ENCODE results near the gene FBXW11.
"Not testable (repeated sequence)": the region's sequence is repeated elsewhere in the genome, so short reads cannot be mapped to it uniquely, and the experiment has no call there.

Gene FBXW11

GRCh38 chr5:171913987-171914273 is 92.5 kb downstream of the FBXW11 start:
- DNase-seq (ENCODE audit: low read depth, low spot score), result no peak

- no peak for DNase-seq (ENCODE audit: low read depth, low spot score)
Observed at GRCh38 chr5:171911152-171911551, 95.3 kb downstream of the FBXW11 start.

GRCh38 chr5:171908638-171909037 is 97.8 kb downstream of the FBXW11 start:
- no peak for DNase-seq (ENCODE audit: low read depth, low spot score)

GRCh38 chr5:171907725-171908343 is 98.6 kb downstream of the FBXW11 start:
- peak; percentile 37 for DNase-seq (ENCODE audit: low read depth, low spot score)

GRCh38 chr5:171906703-171907590 is 99.5 kb downstream of the FBXW11 start:
- no peak for DNase-seq (ENCODE audit: low read depth, low spot score)

- no peak for DNase-seq (ENCODE audit: low read depth, low spot score)
Observed at GRCh38 chr5:171906066-171906570, 100.3 kb downstream of the FBXW11 start.

- no peak for DNase-seq (ENCODE audit: low read depth, low spot score)
Observed at GRCh38 chr5:171904886-171905285, 101.6 kb downstream of the FBXW11 start.

GRCh38 chr5:171901764-171902163 is 104.7 kb downstream of the FBXW11 start:
- no peak for DNase-seq (ENCODE audit: low read depth, low spot score)

- no peak for DNase-seq (ENCODE audit: low read depth, low spot score)
Observed at GRCh38 chr5:171899792-171900191, 106.6 kb downstream of the FBXW11 start.

- no peak for DNase-seq (ENCODE audit: low read depth, low spot score)
Observed at GRCh38 chr5:171898879-171899278, 107.6 kb downstream of the FBXW11 start.

- DNase-seq (ENCODE audit: low read depth, low spot score), result no peak
Observed at GRCh38 chr5:171898386-171898785, 108.1 kb downstream of the FBXW11 start.

- DNase-seq (ENCODE audit: low read depth, low spot score), result no peak
Observed at GRCh38 chr5:171897231-171897630, 109.2 kb downstream of the FBXW11 start.

GRCh38 chr5:171895081-171895480 is 111.4 kb downstream of the FBXW11 start:
- DNase-seq (ENCODE audit: low read depth, low spot score), result no peak

GRCh38 chr5:171893290-171893886 is 113.0 kb downstream of the FBXW11 start:
- DNase-seq (ENCODE audit: low read depth, low spot score), result no peak

GRCh38 chr5:171891595-171891994 is 114.8 kb downstream of the FBXW11 start:
- no peak for DNase-seq (ENCODE audit: low read depth, low spot score)

- DNase-seq (ENCODE audit: low read depth, low spot score), result no peak
Observed at GRCh38 chr5:171891150-171891549, 115.3 kb downstream of the FBXW11 start.

- DNase-seq (ENCODE audit: low read depth, low spot score), result no peak
Observed at GRCh38 chr5:171888051-171888481, 118.4 kb downstream of the FBXW11 start.

GRCh38 chr5:171886037-171886436 is 120.4 kb downstream of the FBXW11 start:
- DNase-seq (ENCODE audit: low read depth, low spot score), result not testable (repeated sequence)

- DNase-seq (ENCODE audit: low read depth, low spot score), result no peak
Observed at GRCh38 chr5:171882118-171882517, 124.3 kb downstream of the FBXW11 start.

GRCh38 chr5:171874234-171874633 is 132.2 kb downstream of the FBXW11 start:
- no peak for DNase-seq (ENCODE audit: low read depth, low spot score)

GRCh38 chr5:171872666-171873065 is 133.8 kb downstream of the FBXW11 start:
- no peak for DNase-seq (ENCODE audit: low read depth, low spot score)

- no peak for DNase-seq (ENCODE audit: low read depth, low spot score)
Observed at GRCh38 chr5:171871711-171872110, 134.7 kb downstream of the FBXW11 start.

- no peak for DNase-seq (ENCODE audit: low read depth, low spot score)
Observed at GRCh38 chr5:171869956-171870355, 136.5 kb downstream of the FBXW11 start.

All from activated CD4-positive, CD25-positive, alpha-beta regulatory T cell treated with anti-CD3 and anti-CD28 coated beads, Interleukin-2, amount 50 U/mL, for 16 hours (primary cell).